Neural cell (in vitro differentiated cells): ENCODE measurements around the gene KRTAP2-4. TPM values are rescaled to one million over a fixed set of nuclear protein-coding genes. Genes with fewer than 3 reads are reported as not detected.
"Not testable (repeated sequence)": the region's sequence is repeated elsewhere in the genome, so short reads cannot be mapped to it uniquely, and the experiment has no call there.

Source experiments
- H2AFZ ChIP-seq: fragments of 200-600, 300-800 bp; sonication (generic), shearing (Covaris generic); 2 replicates; pipeline ENCODE4 v1.6.0; 2014; ENCODE audit warnings: low read depth, mild to moderate bottlenecking, antibody characterized with exemption, low read length, moderate library complexity
- H3F3A ChIP-seq: fragments of 200-600 bp; shearing (Covaris generic); 2 replicates; pipeline ENCODE4 v1.6.1; 2016; ENCODE audit warnings: mild to moderate bottlenecking, moderate library complexity, mixed read lengths, antibody characterized with exemption, low read length; ENCODE audit not compliant: insufficient read depth, poor library complexity, severe bottlenecking
- H3K27ac ChIP-seq: fragments of 200-600, 300-800 bp; sonication (generic), shearing (Covaris generic); 2 replicates; pipeline ENCODE4 v1.5.1; 2014; ENCODE audit warnings: mild to moderate bottlenecking, low read length, moderate library complexity
- H3K27me3 ChIP-seq: fragments of 300-800, 200-600 bp; sonication (generic), shearing (Covaris generic); 2 replicates; pipeline ENCODE4 v1.6.0; 2014; ENCODE audit warnings: mild to moderate bottlenecking, low read depth, low read length, moderate library complexity; ENCODE audit not compliant: insufficient read depth
- H3K36me3 ChIP-seq: fragments of 300-800, 200-600 bp; sonication (generic), shearing (Covaris generic); 2 replicates; pipeline ENCODE4 v1.5.1; 2014; ENCODE audit warnings: mild to moderate bottlenecking, antibody characterized with exemption, low read length, moderate library complexity; ENCODE audit not compliant: insufficient read depth
- H3K4me2 ChIP-seq: fragments of 300-800, 200-600 bp; sonication (generic), shearing (Covaris generic); 2 replicates; pipeline ENCODE4 v1.6.0; 2014; ENCODE audit warnings: mild to moderate bottlenecking, low read length
- H3K4me3 ChIP-seq: fragments of 300-800, 200-600 bp; sonication (generic), shearing (Covaris generic); 2 replicates; pipeline ENCODE4 v1.5.1; 2014; ENCODE audit warnings: mild to moderate bottlenecking, low read length, moderate library complexity
- H3K79me2 ChIP-seq: fragments of 200-600 bp; shearing (Covaris generic); replicated peaks from 2 replicates; pipeline ENCODE4 v1.6.0; 2014; ENCODE audit warnings: mild to moderate bottlenecking, low read length, moderate library complexity; ENCODE audit not compliant: insufficient read depth
- H3K9ac ChIP-seq: fragments of 300-800, 200-600 bp; sonication (generic), shearing (Covaris generic); 2 replicates; pipeline ENCODE4 v1.6.1; 2016; ENCODE audit warnings: mild to moderate bottlenecking, low read length, mixed read lengths
- H3K9me2 ChIP-seq: fragments of 200-600 bp; shearing (Covaris generic); 2 replicates; pipeline ENCODE4 v1.6.1; 2016; ENCODE audit warnings: mild to moderate bottlenecking, low read length, mixed read lengths; ENCODE audit not compliant: insufficient read depth
- H3K9me3 ChIP-seq: fragments of 200-600, 300-800 bp; sonication (generic), shearing (Covaris generic); 2 replicates; pipeline ENCODE4 v1.6.1; 2016; ENCODE audit warnings: mild to moderate bottlenecking, mixed run types, low read length, moderate library complexity, mixed read lengths
- H4K20me1 ChIP-seq: fragments of 200-600 bp; shearing (Covaris generic); 2 replicates; pipeline ENCODE4 v1.6.1; 2016; ENCODE audit warnings: mild to moderate bottlenecking, mixed run types; ENCODE audit not compliant: insufficient read depth
- EP300 ChIP-seq: fragments of 450-650 bp; conservative IDR thresholded peaks from 2 replicates; pipeline ENCODE4 v1.6.1; 2014; ENCODE audit warnings: antibody characterized with exemption, mild to moderate bottlenecking, moderate library complexity; ENCODE audit not compliant: poor library complexity, severe bottlenecking
- EZH2 ChIP-seq: fragments of 200-600, 300-800 bp; shearing (Covaris generic), sonication (generic); IDR thresholded peaks from 2 replicates; pipeline ENCODE4 v1.6.1; 2014; ENCODE audit warnings: antibody characterized with exemption, low read length, borderline replicate concordance, mild to moderate bottlenecking; ENCODE audit not compliant: insufficient read depth, poor library complexity, severe bottlenecking
- MXI1 ChIP-seq: fragments of 450-650 bp; conservative IDR thresholded peaks from 2 replicates; pipeline ENCODE4 v1.6.1; 2014; ENCODE audit warnings: antibody characterized with exemption, mild to moderate bottlenecking; ENCODE audit not compliant: poor library complexity, severe bottlenecking
- POLR2AphosphoS5 ChIP-seq: IDR thresholded peaks from 2 replicates; pipeline ENCODE4 v1.6.1; 2012
- RAD21 ChIP-seq: fragments of 450-650 bp; conservative IDR thresholded peaks from 2 replicates; pipeline ENCODE4 v1.6.1; 2014; ENCODE audit warnings: antibody characterized with exemption, mild to moderate bottlenecking, moderate library complexity
- SMC3 ChIP-seq: fragments of 450-650 bp; conservative IDR thresholded peaks from 2 replicates; pipeline ENCODE4 v1.6.1; 2014; ENCODE audit warnings: antibody characterized with exemption, mild to moderate bottlenecking, moderate library complexity; ENCODE audit not compliant: poor library complexity
- TAF1 ChIP-seq: IDR thresholded peaks from 2 replicates; pipeline ENCODE4 v1.6.1; 2012; ENCODE audit warnings: low read depth
- polyA plus RNA-seq: library from polyadenylated mRNA; depleted of rRNA; stranded (reverse); fragments of >200 nt; gene quantifications from 2 replicates; pipeline ENCODE4 v1.2.3, GENCODE V29; 2014
- TF ChIP-seq, protein P1 (sequence below): IDR thresholded peaks from 2 replicates; pipeline ENCODE4 v1.6.1; 2012; ENCODE audit warnings: borderline replicate concordance
- TF ChIP-seq, protein P2 (sequence below): fragments of 450-650 bp; IDR thresholded peaks from 2 replicates; pipeline ENCODE4 v1.5.1; 2014; ENCODE audit warnings: antibody characterized with exemption, mild to moderate bottlenecking, moderate library complexity; ENCODE audit not compliant: poor library complexity, severe bottlenecking

The KRTAP2-4 gene
- polyA plus RNA-seq, 1 donor from 2014 or later: not detected

DNA sequence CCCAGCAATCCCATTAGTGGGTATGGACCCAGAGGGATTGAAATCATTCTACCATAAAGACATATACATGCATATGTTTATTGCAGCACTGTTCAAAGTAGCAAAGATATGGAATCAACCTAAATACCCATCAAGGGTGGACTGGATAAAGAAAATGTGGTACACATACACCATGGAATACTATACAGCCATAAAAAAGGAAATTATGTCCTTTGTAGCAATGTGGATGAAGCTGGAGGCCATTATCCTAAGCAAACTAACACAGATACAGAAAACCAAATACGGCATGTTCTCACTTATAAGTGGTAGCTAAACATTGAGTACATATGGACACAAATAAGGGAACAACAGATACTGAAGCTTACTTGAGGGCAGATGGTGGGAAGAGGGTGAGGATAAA is 8.1 kb downstream of the KRTAP2-4 start:
- Histone ChIP-seq H3K27me3 (no peaks in the 10 kb centered on the region), H3K9me3 (no peaks in the 10 kb centered on the region), H3K9ac (no peak overlapping the region), H3K79me2 (no peaks in the 10 kb centered on the region), H3K4me2 (no peak overlapping the region), H3K27ac (no peak overlapping the region), H4K20me1 (no peaks in the 10 kb centered on the region), H2AFZ (no peak overlapping the region), H3K9me2 (no peaks in the 10 kb centered on the region), H3K4me3 (no peak overlapping the region), H3K36me3 (no peaks in the 10 kb centered on the region), H3F3A (no peaks in the 10 kb centered on the region)
- TF ChIP-seq EP300 (no peak), RAD21 (no peak), EZH2 (no peak), TAF1 (no peak)
- TF ChIP-seq, protein P1, sequence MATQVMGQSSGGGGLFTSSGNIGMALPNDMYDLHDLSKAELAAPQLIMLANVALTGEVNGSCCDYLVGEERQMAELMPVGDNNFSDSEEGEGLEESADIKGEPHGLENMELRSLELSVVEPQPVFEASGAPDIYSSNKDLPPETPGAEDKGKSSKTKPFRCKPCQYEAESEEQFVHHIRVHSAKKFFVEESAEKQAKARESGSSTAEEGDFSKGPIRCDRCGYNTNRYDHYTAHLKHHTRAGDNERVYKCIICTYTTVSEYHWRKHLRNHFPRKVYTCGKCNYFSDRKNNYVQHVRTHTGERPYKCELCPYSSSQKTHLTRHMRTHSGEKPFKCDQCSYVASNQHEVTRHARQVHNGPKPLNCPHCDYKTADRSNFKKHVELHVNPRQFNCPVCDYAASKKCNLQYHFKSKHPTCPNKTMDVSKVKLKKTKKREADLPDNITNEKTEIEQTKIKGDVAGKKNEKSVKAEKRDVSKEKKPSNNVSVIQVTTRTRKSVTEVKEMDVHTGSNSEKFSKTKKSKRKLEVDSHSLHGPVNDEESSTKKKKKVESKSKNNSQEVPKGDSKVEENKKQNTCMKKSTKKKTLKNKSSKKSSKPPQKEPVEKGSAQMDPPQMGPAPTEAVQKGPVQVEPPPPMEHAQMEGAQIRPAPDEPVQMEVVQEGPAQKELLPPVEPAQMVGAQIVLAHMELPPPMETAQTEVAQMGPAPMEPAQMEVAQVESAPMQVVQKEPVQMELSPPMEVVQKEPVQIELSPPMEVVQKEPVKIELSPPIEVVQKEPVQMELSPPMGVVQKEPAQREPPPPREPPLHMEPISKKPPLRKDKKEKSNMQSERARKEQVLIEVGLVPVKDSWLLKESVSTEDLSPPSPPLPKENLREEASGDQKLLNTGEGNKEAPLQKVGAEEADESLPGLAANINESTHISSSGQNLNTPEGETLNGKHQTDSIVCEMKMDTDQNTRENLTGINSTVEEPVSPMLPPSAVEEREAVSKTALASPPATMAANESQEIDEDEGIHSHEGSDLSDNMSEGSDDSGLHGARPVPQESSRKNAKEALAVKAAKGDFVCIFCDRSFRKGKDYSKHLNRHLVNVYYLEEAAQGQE: no peak

DNA sequence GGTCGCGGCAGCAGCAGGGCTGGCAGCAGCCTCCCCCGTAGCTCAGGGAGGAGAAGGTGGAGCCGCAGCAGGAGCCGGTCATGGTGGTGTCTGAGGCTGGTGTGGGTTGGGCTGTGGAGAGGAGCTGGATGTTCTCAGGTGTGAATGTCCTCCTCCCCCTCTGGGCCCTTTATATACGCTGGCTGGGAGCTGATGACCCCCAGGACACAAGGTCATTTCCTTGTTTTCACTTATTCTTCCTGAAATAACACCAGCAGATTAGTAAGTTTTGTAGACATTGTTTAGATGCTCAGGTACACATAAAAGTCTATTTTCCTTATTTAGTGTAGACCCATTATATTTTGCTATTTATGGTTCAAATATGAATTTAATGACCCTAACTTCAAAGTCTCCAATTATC is 10.5 kb downstream of the KRTAP2-4 start, which contains the start of gene KRTAP2-2:
Gene KRTAP2-2 (minus strand): TSS at position 101 of the 400 bp plus-strand sequence. CDS start 19 bp downstream, at position 82.
- not testable (repeated sequence) for H3K4me3 ChIP-seq, H3K27me3 ChIP-seq, H3F3A ChIP-seq, H3K9me2 ChIP-seq, H3K36me3 ChIP-seq, H3K27ac ChIP-seq, H3K79me2 ChIP-seq, H3K9me3 ChIP-seq, H3K4me2 ChIP-seq, H4K20me1 ChIP-seq, H2AFZ ChIP-seq, H3K9ac ChIP-seq

DNA sequence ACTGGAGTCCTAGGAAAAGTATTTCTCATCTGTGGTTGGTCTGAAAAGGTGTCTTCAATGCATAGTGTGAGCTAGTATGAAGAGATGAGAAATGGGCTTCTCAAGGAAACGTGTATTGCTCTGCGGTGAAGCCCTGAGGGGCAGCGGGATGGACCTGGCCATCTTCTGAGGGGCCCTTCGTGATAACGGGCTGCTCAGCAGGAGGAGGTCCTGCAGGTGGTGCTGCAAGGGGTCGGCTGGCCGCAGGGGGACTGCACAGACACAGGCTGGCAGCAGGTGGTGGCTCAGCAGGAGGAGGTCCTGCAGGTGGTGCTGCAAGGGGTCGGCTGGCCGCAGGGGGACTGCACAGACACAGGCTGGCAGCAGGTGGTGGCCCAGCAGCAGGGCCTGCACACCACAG is 11.1 kb downstream of the KRTAP2-4 start:
- H3K27ac ChIP-seq, H2AFZ ChIP-seq, H3K9ac ChIP-seq, H3F3A ChIP-seq, H3K9me3 ChIP-seq, H3K9me2 ChIP-seq, H3K27me3 ChIP-seq, H3K79me2 ChIP-seq, H3K4me3 ChIP-seq, H3K4me2 ChIP-seq, H3K36me3 ChIP-seq, H4K20me1 ChIP-seq: not testable (repeated sequence)

DNA sequence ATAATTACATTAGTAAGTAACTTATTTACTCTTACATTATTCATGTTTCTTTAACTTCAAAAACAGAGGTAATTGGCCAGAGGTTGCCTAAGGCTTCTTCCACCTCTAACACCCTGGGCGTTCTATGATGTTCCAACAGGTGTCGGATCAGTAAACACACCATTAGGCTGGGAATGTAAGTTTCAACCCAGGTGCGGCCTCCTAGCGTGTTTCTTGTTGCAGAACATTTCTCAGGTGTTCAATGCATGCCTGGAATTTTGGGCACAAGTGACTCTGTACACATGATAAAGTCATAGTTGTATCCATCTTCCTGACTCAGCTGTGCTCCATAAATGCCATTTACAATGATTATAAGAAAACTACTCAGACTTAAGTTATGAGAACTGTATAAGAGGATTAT is 11.7 kb downstream of the KRTAP2-4 start:
- Histone ChIP-seq H3F3A (no peaks in the 10 kb centered on the region), H3K27ac (no peak overlapping the region), H4K20me1 (no peaks in the 10 kb centered on the region), H2AFZ (no peak overlapping the region), H3K79me2 (no peaks in the 10 kb centered on the region), H3K4me3 (no peak overlapping the region), H3K36me3 (no peaks in the 10 kb centered on the region), H3K27me3 (no peaks in the 10 kb centered on the region), H3K4me2 (no peak overlapping the region), H3K9ac (no peak overlapping the region), H3K9me3 (no peaks in the 10 kb centered on the region), H3K9me2 (no peaks in the 10 kb centered on the region)
- TF ChIP-seq EP300: no peak
- TF ChIP-seq SMC3: no peak
- TF ChIP-seq TAF1: no peak
- TF ChIP-seq, protein P1: no peak
- TF ChIP-seq, protein P2, sequence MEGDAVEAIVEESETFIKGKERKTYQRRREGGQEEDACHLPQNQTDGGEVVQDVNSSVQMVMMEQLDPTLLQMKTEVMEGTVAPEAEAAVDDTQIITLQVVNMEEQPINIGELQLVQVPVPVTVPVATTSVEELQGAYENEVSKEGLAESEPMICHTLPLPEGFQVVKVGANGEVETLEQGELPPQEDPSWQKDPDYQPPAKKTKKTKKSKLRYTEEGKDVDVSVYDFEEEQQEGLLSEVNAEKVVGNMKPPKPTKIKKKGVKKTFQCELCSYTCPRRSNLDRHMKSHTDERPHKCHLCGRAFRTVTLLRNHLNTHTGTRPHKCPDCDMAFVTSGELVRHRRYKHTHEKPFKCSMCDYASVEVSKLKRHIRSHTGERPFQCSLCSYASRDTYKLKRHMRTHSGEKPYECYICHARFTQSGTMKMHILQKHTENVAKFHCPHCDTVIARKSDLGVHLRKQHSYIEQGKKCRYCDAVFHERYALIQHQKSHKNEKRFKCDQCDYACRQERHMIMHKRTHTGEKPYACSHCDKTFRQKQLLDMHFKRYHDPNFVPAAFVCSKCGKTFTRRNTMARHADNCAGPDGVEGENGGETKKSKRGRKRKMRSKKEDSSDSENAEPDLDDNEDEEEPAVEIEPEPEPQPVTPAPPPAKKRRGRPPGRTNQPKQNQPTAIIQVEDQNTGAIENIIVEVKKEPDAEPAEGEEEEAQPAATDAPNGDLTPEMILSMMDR: no peak
- no peak for TF ChIP-seq RAD21
- no peak for TF ChIP-seq MXI1
- TF ChIP-seq EZH2: no peak
- TF ChIP-seq POLR2AphosphoS5: no peak
